B cell (primary cell): ENCODE results near the gene BFSP1. TPM values are rescaled to one million over a fixed set of nuclear protein-coding genes. Genes with fewer than 3 reads are reported as not detected.

ENCODE experiments used
- ATAC-seq: fragments of 200-7000 bp; cut with Tn5 transposase; one replicate; pipeline ENCODE4 v1.10.0; 2021; ENCODE audit warnings: low read depth, mild to moderate bottlenecking, moderate number of reproducible peaks, moderate library complexity
- CTCF ChIA-PET: fragments of 350-600 bp; sonication (Branson Sonifier 250); formaldehyde crosslinking; loops from one replicate; lab custom pipeline; 2021; ENCODE audit warnings: antibody characterized with exemption, inconsistent platforms; lab: Charles Lee
- POLR2A ChIA-PET: fragments of 350-600 bp; sonication (Branson Sonifier 250); formaldehyde crosslinking; loops from one replicate; lab custom pipeline; 2021; ENCODE audit warnings: antibody characterized with exemption; lab: Charles Lee
- DNase-seq: peaks from one replicate; pipeline ENCODE4 v3.0.0; 2013
- H2AFZ ChIP-seq: 2 replicates; pipeline ENCODE4 v1.6.1; 2012; ENCODE audit warnings: mild to moderate bottlenecking, low read depth, low read length; ENCODE audit not compliant: insufficient read depth, poor library complexity, severe bottlenecking
- H3K27ac ChIP-seq, 2 donors: 1 replicate in 1 of 2; 2 replicates in 1 of 2; pipeline ENCODE4 v1.5.1; 2012 to 2013; ENCODE audit warnings: low read length in 2 of 2, mild to moderate bottlenecking in 2 of 2, moderate library complexity in 1 of 2
- H3K27me3 ChIP-seq, 4 experiments: fragments of 200-600 bp in 1 of 4; sonication (generic) in 1 of 4; replicated peaks in 1 of 4; 1 replicate in 2 of 4; 2 replicates in 2 of 4; pipeline versions ENCODE4 v1.6.1 to v1.7.0; 2013 to 2016; ENCODE audit warnings: low read length in 3 of 4, mild to moderate bottlenecking in 2 of 4, mixed read lengths in 1 of 4, moderate library complexity in 1 of 4; ENCODE audit not compliant: insufficient read depth in 4 of 4, control insufficient read depth in 3 of 4; ENCODE audit errors: control extremely low read depth in 1 of 4
- H3K36me3 ChIP-seq, 2 experiments: replicated peaks in 1 of 2; 1 replicate in 1 of 2; 2 replicates in 1 of 2; pipeline versions ENCODE4 v1.6.1 to v1.7.1; 2013; ENCODE audit warnings: low read length in 1 of 2; ENCODE audit not compliant: insufficient read depth in 2 of 2, control insufficient read depth in 1 of 2; ENCODE audit errors: control extremely low read depth in 1 of 2, extremely low read depth in 1 of 2
- H3K4me1 ChIP-seq, 2 donors: fragments of 200-600 bp in 1 of 2; sonication (generic) in 1 of 2; 1 replicate in 1 of 2; 2 replicates in 1 of 2; pipeline versions ENCODE4 v1.5.1 to v1.6.1; 2013 to 2017; ENCODE audit warnings: low read length in 2 of 2; ENCODE audit not compliant: control insufficient read depth in 2 of 2, insufficient read depth in 2 of 2
- H3K4me2 ChIP-seq: replicated peaks from 2 replicates; pipeline ENCODE3; 2012; ENCODE audit warnings: mild to moderate bottlenecking, low read depth, low read length; ENCODE audit not compliant: poor library complexity, severe bottlenecking
- H3K4me3 ChIP-seq, 5 experiments: fragments of 200-600 bp in 1 of 5; sonication (generic) in 1 of 5; 1 replicate in 3 of 5; 2 replicates in 2 of 5; pipeline versions ENCODE4 v1.5.1 to v1.7.0; 2011 to 2016; ENCODE audit warnings: low read length in 4 of 5, mild to moderate bottlenecking in 4 of 5, low read depth in 2 of 5, control low read depth in 1 of 5, moderate library complexity in 1 of 5; ENCODE audit not compliant: insufficient read depth in 1 of 5; ENCODE audit errors: control extremely low read depth in 1 of 5, extremely low read depth in 1 of 5
- H3K79me2 ChIP-seq: fragments of 200-600 bp; sonication (generic); one replicate; pipeline ENCODE4 v1.6.0; 2016; ENCODE audit warnings: low read length; ENCODE audit not compliant: control insufficient read depth, insufficient read depth
- H3K9ac ChIP-seq: fragments of 200-600 bp; sonication (generic); 2 replicates; pipeline ENCODE4 v1.6.1; 2017; ENCODE audit warnings: mild to moderate bottlenecking, low read length, moderate library complexity
- H3K9me3 ChIP-seq, 3 donors: one replicate each; pipeline versions ENCODE4 v1.6.1 to v1.7.1; 2013; ENCODE audit warnings: low read length in 2 of 3; ENCODE audit not compliant: control insufficient read depth in 2 of 3, insufficient read depth in 1 of 3; ENCODE audit errors: control extremely low read depth in 1 of 3
- H4K20me1 ChIP-seq: 2 replicates; pipeline ENCODE4 v1.6.0; 2012; ENCODE audit warnings: mild to moderate bottlenecking, low read length; ENCODE audit not compliant: insufficient read depth, control insufficient read depth, poor library complexity, severe bottlenecking
- H3K27ac Mint-ChIP-seq: one replicate; pipeline ENCODE4 v1.8.0; 2021; ENCODE audit warnings: mixed read lengths
- H3K27me3 Mint-ChIP-seq: one replicate; pipeline ENCODE4 v1.8.0; 2021; ENCODE audit warnings: mixed read lengths
- H3K4me1 Mint-ChIP-seq: one replicate; pipeline ENCODE4 v1.8.0; 2021; ENCODE audit warnings: mixed read lengths
- H3K4me3 Mint-ChIP-seq: one replicate; pipeline ENCODE4 v1.8.0; 2021; ENCODE audit warnings: mixed read lengths
- H3K9me3 Mint-ChIP-seq: one replicate; pipeline ENCODE4 v1.8.0; 2022; ENCODE audit warnings: mixed read lengths; ENCODE audit not compliant: insufficient read depth
- EZH2 ChIP-seq: IDR thresholded peaks from 2 replicates; pipeline ENCODE4 v1.6.1; 2012; ENCODE audit warnings: borderline replicate concordance, low read depth, mild to moderate bottlenecking, moderate library complexity, low read length; ENCODE audit not compliant: insufficient read depth, poor library complexity, severe bottlenecking
- WGBS: methylation state at CpG from one replicate; pipeline ENCODE4 v1.1.5; 2013; ENCODE audit warnings: missing lambda C conversion rate; ENCODE audit not compliant: insufficient coverage; 5-methylcytosine and 5-hydroxymethylcytosine counted together
- intact Hi-C: fragments of 100-400 bp; cut with micrococcal nuclease; formaldehyde crosslinking; loops from one replicate; pipeline ENCODE4 v1.10.0; 2022
- polyA plus RNA-seq: library from polyadenylated mRNA; depleted of rRNA; stranded (reverse); fragments of >200 nt; gene quantifications from 2 replicates; pipeline ENCODE4 v1.2.3, GENCODE V29; 2012
- total RNA-seq, 2 donors: library from RNA; stranded (reverse); fragments of 120-200 nt in 1 of 2; gene quantifications; 1 replicate in 1 of 2; 2 replicates in 1 of 2; pipeline versions ENCODE4 v1.2.3 to v1.2.4, GENCODE V29; 2013 to 2022
- TF ChIP-seq, protein P1 (sequence below): fragments of 200-600 bp; IDR thresholded peaks from one replicate; pipeline ENCODE4 v1.8.0; 2022; ENCODE audit warnings: antibody characterized with exemption, mild to moderate bottlenecking

BFSP1 gene
- total and polyA plus RNA-seq, 2 donors (not counting 1 experiment from before 2014, with no cell fraction given), result not detected

GRCh38 chr20:17560344-17561074 is 29.3 kb upstream of the BFSP1 start:
- DNase-seq, result no peak
- POLR2A ChIA-PET, result no interaction called here
- Histone ChIP-seq H3K4me1 (no peaks in the 10 kb centered on the region), H3K36me3 (no peaks in the 10 kb centered on the region), H3K79me2 (no peaks in the 10 kb centered on the region), H3K4me3 (no peak overlapping the region), H3K9me3 (no peaks in the 10 kb centered on the region), H2AFZ (no peak overlapping the region), H3K4me2 (no peak overlapping the region), H3K9ac (no peak overlapping the region), H3K27ac (no peak overlapping the region), H4K20me1 (no peaks in the 10 kb centered on the region), H3K27me3 (no peaks in the 10 kb centered on the region)
- H3K27ac Mint-ChIP-seq, result no peak overlapping the region
- CTCF ChIA-PET, result no interaction called here
- intact Hi-C loops, result no loop called here
- WGBS, result 100% methylated on average over 1 of the region's 5 CpGs
- no peaks in the 10 kb centered on the region for H3K9me3 Mint-ChIP-seq
- no peak for ATAC-seq
- H3K4me3 Mint-ChIP-seq, result no peak overlapping the region
- TF ChIP-seq, protein P1, sequence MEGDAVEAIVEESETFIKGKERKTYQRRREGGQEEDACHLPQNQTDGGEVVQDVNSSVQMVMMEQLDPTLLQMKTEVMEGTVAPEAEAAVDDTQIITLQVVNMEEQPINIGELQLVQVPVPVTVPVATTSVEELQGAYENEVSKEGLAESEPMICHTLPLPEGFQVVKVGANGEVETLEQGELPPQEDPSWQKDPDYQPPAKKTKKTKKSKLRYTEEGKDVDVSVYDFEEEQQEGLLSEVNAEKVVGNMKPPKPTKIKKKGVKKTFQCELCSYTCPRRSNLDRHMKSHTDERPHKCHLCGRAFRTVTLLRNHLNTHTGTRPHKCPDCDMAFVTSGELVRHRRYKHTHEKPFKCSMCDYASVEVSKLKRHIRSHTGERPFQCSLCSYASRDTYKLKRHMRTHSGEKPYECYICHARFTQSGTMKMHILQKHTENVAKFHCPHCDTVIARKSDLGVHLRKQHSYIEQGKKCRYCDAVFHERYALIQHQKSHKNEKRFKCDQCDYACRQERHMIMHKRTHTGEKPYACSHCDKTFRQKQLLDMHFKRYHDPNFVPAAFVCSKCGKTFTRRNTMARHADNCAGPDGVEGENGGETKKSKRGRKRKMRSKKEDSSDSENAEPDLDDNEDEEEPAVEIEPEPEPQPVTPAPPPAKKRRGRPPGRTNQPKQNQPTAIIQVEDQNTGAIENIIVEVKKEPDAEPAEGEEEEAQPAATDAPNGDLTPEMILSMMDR, result no peak
- TF ChIP-seq EZH2, result no peak
- peaks cover 9% of the 10 kb centered on the region for H3K27me3 Mint-ChIP-seq
- H3K4me1 Mint-ChIP-seq, result no peaks in the 10 kb centered on the region

- Histone ChIP-seq H3K4me1 (no peaks in the 10 kb centered on the region), H3K36me3 (no peaks in the 10 kb centered on the region), H3K27me3 (no peaks in the 10 kb centered on the region), H3K79me2 (no peaks in the 10 kb centered on the region), H2AFZ (no peak overlapping the region), H3K4me2 (no peak overlapping the region), H3K4me3 (no peak overlapping the region), H4K20me1 (no peaks in the 10 kb centered on the region), H3K9ac (no peak overlapping the region), H3K27ac (no peak overlapping the region), H3K9me3 (no peaks in the 10 kb centered on the region)
- intact Hi-C loops, result no loop called here
- 89% methylated on average over 6 of the region's 6 CpGs for WGBS
- ChIA-PET POLR2A (no interaction called here), CTCF (no interaction called here)
- Mint-ChIP-seq H3K4me1 (no peaks in the 10 kb centered on the region), H3K4me3 (no peak overlapping the region), H3K27ac (no peak overlapping the region), H3K9me3 (no peaks in the 10 kb centered on the region), H3K27me3 (peaks cover 9% of the 10 kb centered on the region)
- DNase-seq, result no peak
- no peak for TF ChIP-seq EZH2
- TF ChIP-seq, protein P1, result no peak
- no peak for ATAC-seq
Observed at GRCh38 chr20:17559338-17559737, 28.2 kb upstream of the BFSP1 start.
